NCI-H1417 (cell line): ENCODE data around the gene PRM1.

Experiments
- DNase-seq, 3 experiments: peaks; one replicate each; lab custom pipeline; 2025; lab: John Stamatoyannopoulos, UW

The PRM1 gene

GRCh38 chr16:11236461-11237254, 44.5 kb downstream of the PRM1 start:
- no peak for DNase-seq

DNA sequence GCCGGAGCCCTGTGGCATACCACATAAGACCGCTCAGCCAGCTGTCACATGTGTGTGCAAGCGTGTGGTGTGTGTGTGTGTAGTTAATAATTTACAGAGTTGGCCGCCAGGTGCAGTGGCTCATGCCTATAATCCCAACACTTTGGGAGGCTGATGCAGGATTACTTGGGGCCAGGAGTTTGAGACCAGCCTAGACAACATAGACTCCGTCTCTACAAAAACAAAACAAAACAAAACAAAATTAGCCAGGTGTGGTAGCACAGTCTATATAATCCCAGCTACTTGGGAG, 45.5 kb downstream of the PRM1 start:
- DNase-seq = no peak

- no peak for DNase-seq
Measured at GRCh38 chr16:11234884-11235702, 46.0 kb downstream of the PRM1 start.

DNA sequence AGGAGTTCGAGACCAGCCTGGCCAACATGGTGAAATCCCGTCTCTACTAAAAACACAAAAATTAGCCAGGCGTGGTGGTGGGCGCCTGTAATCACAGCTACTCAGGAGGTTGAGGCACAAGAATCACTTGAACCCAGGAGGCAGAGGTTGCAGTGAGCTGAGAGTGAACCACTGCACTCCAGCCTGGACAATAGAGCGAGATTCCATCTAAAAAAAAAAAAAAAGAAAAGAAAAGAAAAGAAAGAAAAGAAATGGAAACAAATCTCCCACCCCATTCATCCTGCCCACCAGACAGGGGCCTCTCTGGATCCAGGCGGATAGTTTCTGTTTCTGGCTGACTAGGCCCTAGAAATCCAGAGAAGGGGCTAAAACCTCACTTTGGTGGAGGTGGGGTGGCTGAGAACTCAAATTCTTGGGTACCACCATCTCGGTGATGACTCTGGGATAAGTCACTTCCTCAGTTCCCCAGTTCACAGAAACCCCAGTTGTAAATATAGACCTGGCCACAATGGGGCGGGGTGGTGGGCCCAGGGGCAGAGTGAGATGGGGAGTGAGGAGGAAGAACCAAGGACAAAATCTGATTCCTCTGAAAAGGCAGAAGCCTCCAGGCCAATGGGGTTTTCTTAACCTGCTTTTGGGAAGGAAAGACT, 47.3 kb downstream of the PRM1 start:
- DNase-seq = no peak

DNA sequence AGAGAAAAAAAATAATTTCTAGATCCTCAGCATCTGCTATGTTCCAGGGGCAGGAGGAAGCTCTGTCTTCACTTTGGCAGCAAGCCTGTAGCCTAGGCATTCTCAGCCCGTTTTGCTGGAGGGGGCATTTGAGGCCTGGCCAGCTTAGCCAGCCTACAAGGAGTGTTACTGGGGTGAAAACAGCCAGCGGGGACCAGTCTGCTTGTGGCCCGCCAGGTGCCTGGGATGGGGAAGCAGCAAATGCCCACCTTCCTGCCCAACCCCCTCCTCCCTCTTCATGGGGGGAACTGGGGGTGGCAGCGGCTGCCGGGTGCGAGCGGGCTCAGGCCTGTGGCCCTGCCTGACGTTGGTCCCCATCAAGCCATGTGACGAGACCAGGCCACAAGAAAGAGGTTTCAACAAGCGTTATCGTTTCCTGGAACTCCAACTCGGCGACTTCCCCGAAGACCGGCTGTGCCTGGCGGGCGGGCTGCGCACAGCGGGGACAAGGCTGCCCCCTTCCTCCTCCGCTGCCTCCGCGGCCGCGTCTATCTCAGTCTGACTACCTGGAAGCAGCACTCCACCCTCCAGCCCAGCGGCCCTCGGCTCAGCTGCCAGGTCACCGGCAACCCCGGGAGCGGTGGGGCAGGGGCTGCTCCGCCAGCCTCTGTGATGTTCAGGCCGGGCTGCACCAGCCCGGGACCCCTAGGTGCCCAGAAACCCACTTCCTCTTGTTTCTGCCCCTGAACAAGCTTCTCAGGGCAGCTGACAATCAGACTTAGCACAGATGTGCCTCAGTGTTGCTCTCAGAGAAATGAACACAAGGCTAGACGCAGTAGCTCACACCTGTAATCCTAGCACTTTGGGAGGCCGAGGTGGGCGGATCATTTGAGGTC, 48.0 kb downstream of the PRM1 start:
- DNase-seq = no peak

- no peak for DNase-seq
Measured at GRCh38 chr16:11232302-11232851, 48.8 kb downstream of the PRM1 start.

DNA sequence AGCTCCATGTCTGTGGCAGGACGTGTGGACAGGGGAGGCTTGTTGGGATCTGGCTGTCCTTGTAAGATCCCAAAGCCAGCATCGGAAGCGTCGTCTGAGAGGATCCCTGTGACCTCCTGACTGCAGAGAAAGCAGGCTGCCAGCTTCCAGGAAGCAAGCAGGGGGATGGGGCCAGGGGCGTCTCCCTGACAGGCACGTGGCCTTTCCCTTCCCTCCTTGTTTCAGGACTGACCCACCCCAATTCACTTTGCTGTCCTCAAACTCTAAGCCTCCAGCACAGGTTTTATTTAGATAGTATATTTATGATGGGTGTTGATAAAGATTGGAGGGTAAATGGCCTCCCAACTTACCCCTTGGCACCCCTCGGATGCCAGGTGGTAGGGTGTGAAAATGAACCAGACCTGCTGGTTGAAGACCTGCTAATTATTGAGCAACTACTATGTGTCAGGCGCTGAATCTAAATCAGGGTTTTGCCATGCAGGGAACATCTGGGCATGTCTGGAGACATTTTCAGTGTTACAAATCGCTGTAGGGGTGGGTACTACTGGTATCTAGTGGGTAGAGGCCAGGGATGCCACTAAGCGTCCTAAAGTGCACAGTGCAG, 49.7 kb downstream of the PRM1 start:
- no peak for DNase-seq
